ENCODE measurements around the gene RPL15. TPM values are rescaled to one million over a fixed set of nuclear protein-coding genes. Genes with fewer than 3 reads are reported as not detected.
"Not testable (repeated sequence)": the region's sequence is repeated elsewhere in the genome, so short reads cannot be mapped to it uniquely, and the experiment has no call there.

Gene RPL15
- total RNA-seq, 1 donor: 3,750 TPM

GRCh38 chr3:23913873-23914743 lies 2.8 kb upstream of the RPL15 start:
- Histone ChIP-seq H3K27me3 (ENCODE audit: insufficient read depth, low read length) (no peaks in the 10 kb centered on the region), H3K4me3 (ENCODE audit: low read length) (no peak overlapping the region), H3K4me1 (ENCODE audit: insufficient read depth, low read length) (peaks cover 31% of the 10 kb centered on the region), H3K9me3 (ENCODE audit: low read depth, low read length) (no peaks in the 10 kb centered on the region)

GRCh38 chr3:23915537-23916108 lies 1.3 kb upstream of the RPL15 start:
- Histone ChIP-seq H3K4me1 (ENCODE audit: insufficient read depth, low read length) (peaks cover 33% of the 10 kb centered on the region), H3K9me3 (ENCODE audit: low read depth, low read length) (no peaks in the 10 kb centered on the region), H3K27me3 (ENCODE audit: insufficient read depth, low read length) (no peaks in the 10 kb centered on the region), H3K4me3 (ENCODE audit: low read length) (peak overlapping the region; percentile 94)

GRCh38 chr3:23916152-23916885 lies 613 bp upstream of the RPL15 start:
- Histone ChIP-seq H3K27me3 (ENCODE audit: insufficient read depth, low read length) (no peaks in the 10 kb centered on the region), H3K4me1 (ENCODE audit: insufficient read depth, low read length) (peaks cover 33% of the 10 kb centered on the region), H3K9me3 (ENCODE audit: low read depth, low read length) (no peaks in the 10 kb centered on the region), H3K4me3 (ENCODE audit: low read length) (peak overlapping the region; percentile 94)

GRCh38 chr3:23917679-23918303 lies 859 bp downstream of the RPL15 start:
- H3K4me1 ChIP-seq (ENCODE audit: insufficient read depth, low read length): peaks cover 33% of the 10 kb centered on the region
- peak overlapping the region; percentile 94 for H3K4me3 ChIP-seq (ENCODE audit: low read length)
- not testable (repeated sequence) for H3K9me3 ChIP-seq (ENCODE audit: low read depth, low read length); H3K27me3 ChIP-seq (ENCODE audit: insufficient read depth, low read length)

- H3K9me3 ChIP-seq (ENCODE audit: low read depth, low read length); H3K27me3 ChIP-seq (ENCODE audit: insufficient read depth, low read length): not testable (repeated sequence)
- Histone ChIP-seq H3K4me3 (ENCODE audit: low read length) (peak overlapping the region; percentile 94), H3K4me1 (ENCODE audit: insufficient read depth, low read length) (peaks cover 33% of the 10 kb centered on the region)
These were observed 1.4 kb downstream of the RPL15 start for GRCh38 chr3:23918331-23918730.

- no peaks in the 10 kb centered on the region for H3K9me3 ChIP-seq (ENCODE audit: low read depth, low read length)
- no peak overlapping the region for H3K4me3 ChIP-seq (ENCODE audit: low read length)
- no peaks in the 10 kb centered on the region for H3K27me3 ChIP-seq (ENCODE audit: insufficient read depth, low read length)
- peaks cover 33% of the 10 kb centered on the region for H3K4me1 ChIP-seq (ENCODE audit: insufficient read depth, low read length)
These were observed 2.7 kb downstream of the RPL15 start for GRCh38 chr3:23919628-23920027.

- peaks cover 31% of the 10 kb centered on the region for H3K4me1 ChIP-seq (ENCODE audit: insufficient read depth, low read length)
- no peaks in the 10 kb centered on the region for H3K27me3 ChIP-seq (ENCODE audit: insufficient read depth, low read length)
- no peak overlapping the region for H3K4me3 ChIP-seq (ENCODE audit: low read length)
- no peaks in the 10 kb centered on the region for H3K9me3 ChIP-seq (ENCODE audit: low read depth, low read length)
These were observed 3.3 kb downstream of the RPL15 start for GRCh38 chr3:23920151-23920655.

- no peaks in the 10 kb centered on the region for H3K27me3 ChIP-seq (ENCODE audit: insufficient read depth, low read length)
These were observed 4.2 kb downstream of the RPL15 start for GRCh38 chr3:23921052-23921511.

GRCh38 chr3:23923786-23924185 lies 6.9 kb downstream of the RPL15 start:
- Histone ChIP-seq H3K4me3 (ENCODE audit: low read length) (no peak overlapping the region), H3K9me3 (ENCODE audit: low read depth, low read length) (no peaks in the 10 kb centered on the region), H3K4me1 (ENCODE audit: insufficient read depth, low read length) (peaks cover 10% of the 10 kb centered on the region), H3K27me3 (ENCODE audit: insufficient read depth, low read length) (no peaks in the 10 kb centered on the region)

More at GRCh38 chr3:23921052-23921511, 4.2 kb downstream of the RPL15 start:
- no peak overlapping the region for H3K4me3 ChIP-seq (ENCODE audit: low read length)
- H3K9me3 ChIP-seq (ENCODE audit: low read depth, low read length): no peaks in the 10 kb centered on the region
- peaks cover 22% of the 10 kb centered on the region for H3K4me1 ChIP-seq (ENCODE audit: insufficient read depth, low read length)

GRCh38 chr3:23926246-23926645 lies 9.3 kb downstream of the RPL15 start:
- Histone ChIP-seq H3K9me3 (ENCODE audit: low read depth, low read length) (no peaks in the 10 kb centered on the region), H3K4me1 (ENCODE audit: insufficient read depth, low read length) (peaks cover 6% of the 10 kb centered on the region), H3K27me3 (ENCODE audit: insufficient read depth, low read length) (no peaks in the 10 kb centered on the region), H3K4me3 (ENCODE audit: low read length) (no peak overlapping the region)

- Histone ChIP-seq H3K9me3 (ENCODE audit: low read depth, low read length) (no peaks in the 10 kb centered on the region), H3K4me1 (ENCODE audit: insufficient read depth, low read length) (peaks cover 10% of the 10 kb centered on the region), H3K4me3 (ENCODE audit: low read length) (no peak overlapping the region), H3K27me3 (ENCODE audit: insufficient read depth, low read length) (no peaks in the 10 kb centered on the region)
These were observed 9.8 kb downstream of the RPL15 start for GRCh38 chr3:23926736-23927135.

GRCh38 chr3:23928524-23928923 lies 11.6 kb downstream of the RPL15 start:
- H3K27me3 ChIP-seq (ENCODE audit: insufficient read depth, low read length): no peaks in the 10 kb centered on the region
- H3K4me1 ChIP-seq (ENCODE audit: insufficient read depth, low read length): peaks cover 14% of the 10 kb centered on the region
- no peaks in the 10 kb centered on the region for H3K9me3 ChIP-seq (ENCODE audit: low read depth, low read length)
- H3K4me3 ChIP-seq (ENCODE audit: low read length): no peak overlapping the region

GRCh38 chr3:23931597-23931996 lies 14.7 kb downstream of the RPL15 start:
- H3K4me3 ChIP-seq (ENCODE audit: low read length): no peak overlapping the region
- H3K9me3 ChIP-seq (ENCODE audit: low read depth, low read length): no peaks in the 10 kb centered on the region
- no peaks in the 10 kb centered on the region for H3K27me3 ChIP-seq (ENCODE audit: insufficient read depth, low read length)
- H3K4me1 ChIP-seq (ENCODE audit: insufficient read depth, low read length): peaks cover 14% of the 10 kb centered on the region

- Histone ChIP-seq H3K4me1 (ENCODE audit: insufficient read depth, low read length) (peaks cover 14% of the 10 kb centered on the region), H3K9me3 (ENCODE audit: low read depth, low read length) (no peaks in the 10 kb centered on the region), H3K4me3 (ENCODE audit: low read length) (no peak overlapping the region), H3K27me3 (ENCODE audit: insufficient read depth, low read length) (no peaks in the 10 kb centered on the region)
These were observed 15.6 kb downstream of the RPL15 start for GRCh38 chr3:23932571-23932970.

GRCh38 chr3:23934253-23934652 lies 17.3 kb downstream of the RPL15 start:
- Histone ChIP-seq H3K4me1 (ENCODE audit: insufficient read depth, low read length) (peaks cover 8% of the 10 kb centered on the region), H3K27me3 (ENCODE audit: insufficient read depth, low read length) (no peaks in the 10 kb centered on the region), H3K9me3 (ENCODE audit: low read depth, low read length) (no peaks in the 10 kb centered on the region), H3K4me3 (ENCODE audit: low read length) (no peak overlapping the region)

All from mononuclear cell (primary cell).